CD4-positive, alpha-beta T cell treated with Interleukin-4 for 4 hours (primary cell): ENCODE results near the gene SELENOO.
A peak's percentile ranks its signal among the peaks of the same experiment; 100 is the strongest.
"Not testable (repeated sequence)": the region's sequence is repeated elsewhere in the genome, so short reads cannot be mapped to it uniquely, and the experiment has no call there.

Experiments used
- DNase-seq: peaks from one replicate; pipeline ENCODE4 v3.0.0-alpha.2; 2020

Gene SELENOO

GRCh38 chr22:50201191-50202129, 649 bp downstream of the SELENOO start:
- no peak for DNase-seq

DNA sequence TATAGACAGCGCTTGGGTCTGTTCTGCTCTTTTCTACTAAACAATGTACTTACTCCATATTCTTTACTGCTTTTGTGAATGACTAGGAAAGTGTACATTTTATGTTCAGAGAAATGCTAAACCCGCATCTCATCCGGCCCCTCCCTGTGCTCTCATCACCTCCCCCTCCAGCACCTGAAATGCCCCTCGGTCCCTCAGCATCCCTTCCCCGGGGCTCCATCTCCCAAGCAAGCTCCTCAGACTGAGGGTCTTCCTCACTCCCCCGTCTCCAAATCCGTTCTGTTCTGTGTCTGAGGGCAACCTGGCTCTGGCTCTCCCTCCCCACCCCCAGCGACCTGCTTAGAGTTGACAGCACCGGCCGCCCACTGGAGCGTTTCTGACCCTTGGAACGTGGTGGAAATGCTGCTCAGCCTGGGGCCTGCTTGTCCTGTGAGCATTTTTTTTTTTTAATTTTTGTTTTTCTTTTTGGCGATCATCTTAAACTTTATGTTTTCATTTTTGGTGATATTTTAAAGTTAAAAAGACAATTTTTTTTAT, 1.4 kb downstream of the SELENOO start:
- no peak for DNase-seq

DNA sequence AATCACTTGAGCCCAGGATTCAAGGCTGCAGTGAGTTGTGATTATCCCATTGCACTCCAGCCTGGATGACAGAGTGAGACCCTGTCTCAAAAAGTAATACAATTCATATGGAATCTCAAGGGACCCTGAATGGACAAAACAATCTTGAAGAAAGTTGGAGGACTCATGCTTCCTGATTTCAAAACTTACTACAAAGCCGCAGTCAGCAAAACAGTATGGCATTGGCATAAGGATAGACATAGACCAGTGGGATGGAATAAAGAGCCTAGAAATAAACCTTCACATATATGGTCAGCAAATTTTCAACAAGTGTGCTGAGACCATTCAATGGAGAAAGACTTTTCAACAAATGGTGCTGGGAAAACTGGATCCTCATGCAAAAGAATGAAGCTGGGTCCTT, 2.5 kb downstream of the SELENOO start:
- DNase-seq, result no peak

DNA sequence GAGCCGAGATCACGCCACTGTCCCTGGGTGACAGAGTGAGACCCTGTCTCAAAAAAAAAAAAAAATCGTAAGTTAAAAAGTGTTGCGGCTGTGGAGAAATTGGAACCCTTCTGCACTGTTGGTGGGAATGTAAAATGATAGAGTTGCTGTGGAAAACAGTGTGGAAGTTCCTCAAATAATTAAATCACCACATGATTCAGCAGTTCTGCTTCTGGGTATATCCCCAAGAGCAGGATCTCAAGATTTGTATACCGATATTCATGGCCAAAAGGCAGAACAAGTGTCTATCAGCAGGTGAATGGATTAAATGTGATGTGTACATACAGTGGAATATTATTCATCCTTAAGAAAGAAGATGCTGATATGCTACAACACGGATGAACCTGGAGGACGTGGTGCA, 3.8 kb downstream of the SELENOO start:
- no peak for DNase-seq

DNA sequence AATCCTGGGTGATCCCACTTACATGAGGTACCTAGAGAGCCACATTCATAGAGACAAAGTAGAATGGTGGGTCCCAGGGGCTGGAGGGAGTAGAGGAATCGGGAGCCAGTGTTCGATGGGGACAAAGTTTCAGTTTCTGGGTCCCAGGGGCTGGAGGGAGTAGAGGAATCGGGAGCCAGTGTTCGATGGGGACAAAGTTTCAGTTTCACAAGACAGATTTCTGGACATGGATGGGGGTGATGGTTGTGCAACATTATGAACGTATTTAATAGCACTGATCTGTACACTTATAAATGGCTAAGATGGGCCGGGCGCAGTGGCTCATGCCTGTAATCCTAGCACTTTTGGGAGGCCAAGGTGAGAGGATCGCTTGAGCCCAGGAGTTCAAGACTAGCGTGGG, 4.2 kb downstream of the SELENOO start:
- DNase-seq, result not testable (repeated sequence)

DNA sequence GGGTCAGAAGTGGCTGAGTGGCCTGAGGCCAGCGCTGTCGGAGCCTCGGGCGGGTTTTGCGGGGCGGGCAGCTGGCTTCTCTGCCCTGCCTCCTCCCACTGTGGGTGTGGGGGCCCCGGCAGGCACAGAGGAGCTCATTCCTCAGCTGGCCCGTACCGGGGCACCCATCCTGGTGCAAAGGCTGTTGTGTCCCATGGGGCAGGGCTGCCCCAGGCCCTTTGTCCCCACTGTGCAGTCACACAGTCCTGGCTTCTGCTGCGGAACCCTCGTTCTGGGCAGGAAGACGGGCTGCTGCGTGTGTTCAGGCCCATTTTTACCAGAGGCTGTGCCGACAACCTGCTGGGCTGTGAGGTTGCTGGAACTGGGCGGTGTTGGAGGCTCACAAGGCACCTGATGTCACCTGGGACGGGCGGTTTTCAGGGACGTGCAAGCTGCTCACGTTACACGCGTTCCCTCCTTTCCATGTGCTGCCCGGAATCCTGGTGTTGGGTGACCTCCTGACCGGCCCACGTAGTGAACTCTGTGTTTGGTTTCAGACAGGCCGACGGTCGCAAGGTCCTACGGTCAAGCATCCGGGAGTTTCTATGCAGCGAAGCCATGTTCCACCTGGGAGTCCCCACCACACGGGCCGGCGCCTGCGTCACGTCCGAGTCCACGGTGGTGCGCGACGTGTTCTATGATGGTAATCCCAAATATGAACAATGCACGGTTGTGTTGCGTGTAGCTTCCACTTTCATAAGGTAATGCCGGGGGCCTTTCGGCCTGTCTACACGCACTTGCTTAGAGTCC, 5.2 kb downstream of the SELENOO start:
- no peak for DNase-seq

- DNase-seq, result no peak
Observed at GRCh38 chr22:50206599-50206998, 5.8 kb downstream of the SELENOO start.

DNA sequence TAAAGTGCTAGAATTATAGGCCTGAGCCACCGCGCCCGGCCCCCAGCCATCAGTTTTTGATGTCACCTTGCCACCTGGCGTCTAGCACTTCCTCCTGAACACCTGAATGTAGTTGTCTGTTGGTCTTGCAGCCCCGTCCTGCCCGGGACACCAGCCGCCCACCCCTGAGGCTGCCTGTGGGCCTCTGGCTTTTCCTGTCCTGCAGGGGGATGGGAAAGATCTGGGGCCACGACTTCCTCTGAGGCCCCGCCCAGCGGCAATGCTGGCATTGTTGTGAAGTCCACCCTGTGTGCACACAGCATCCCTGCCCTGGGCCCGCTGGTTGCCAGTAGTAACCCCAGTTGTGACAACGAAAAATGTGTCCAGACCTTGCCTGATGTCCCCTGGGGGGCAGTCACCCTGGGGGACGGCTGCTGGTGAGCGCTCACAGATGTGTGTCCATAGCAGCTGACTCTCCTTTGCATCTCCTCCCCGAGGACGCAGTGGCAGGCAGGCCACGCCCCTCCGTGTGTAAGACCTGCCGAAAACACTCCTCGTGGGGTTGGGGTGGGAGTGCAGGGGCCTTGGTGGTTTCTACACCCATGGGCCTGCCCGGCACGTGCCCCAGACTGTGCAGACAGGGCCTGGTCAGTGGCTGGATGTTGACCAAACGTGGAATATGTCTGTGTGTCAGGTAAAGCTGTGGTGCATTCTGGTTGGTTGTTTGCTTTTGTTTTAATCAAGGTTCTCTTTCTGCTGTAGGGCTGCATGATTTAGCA, 6.8 kb downstream of the SELENOO start:
- DNase-seq, result no peak

DNA sequence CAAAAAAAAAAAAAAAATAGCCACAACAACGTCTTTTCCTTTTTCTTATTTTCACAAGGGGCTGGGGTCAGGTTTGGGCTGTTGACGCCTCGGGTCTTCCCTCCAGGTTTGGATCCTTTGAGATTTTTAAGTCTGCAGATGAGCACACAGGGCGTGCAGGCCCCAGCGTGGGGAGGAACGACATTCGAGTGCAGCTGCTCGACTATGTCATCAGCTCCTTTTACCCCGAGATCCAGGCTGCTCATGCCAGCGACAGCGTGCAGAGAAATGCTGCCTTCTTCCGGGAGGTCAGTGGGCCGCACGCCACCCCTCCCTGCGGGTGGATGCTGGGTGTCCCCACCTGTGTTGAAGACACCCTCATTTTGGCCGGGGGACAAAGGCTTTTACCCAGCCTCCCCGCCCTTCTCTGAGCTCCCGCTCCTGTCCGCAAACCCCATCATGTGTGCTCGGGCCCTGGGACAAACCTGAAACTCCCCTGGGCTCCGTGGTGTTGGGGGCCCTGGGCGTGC, 7.7 kb downstream of the SELENOO start:
- DNase-seq, result no peak

- DNase-seq, result no peak
Observed at GRCh38 chr22:50208939-50209892, 8.4 kb downstream of the SELENOO start.

DNA sequence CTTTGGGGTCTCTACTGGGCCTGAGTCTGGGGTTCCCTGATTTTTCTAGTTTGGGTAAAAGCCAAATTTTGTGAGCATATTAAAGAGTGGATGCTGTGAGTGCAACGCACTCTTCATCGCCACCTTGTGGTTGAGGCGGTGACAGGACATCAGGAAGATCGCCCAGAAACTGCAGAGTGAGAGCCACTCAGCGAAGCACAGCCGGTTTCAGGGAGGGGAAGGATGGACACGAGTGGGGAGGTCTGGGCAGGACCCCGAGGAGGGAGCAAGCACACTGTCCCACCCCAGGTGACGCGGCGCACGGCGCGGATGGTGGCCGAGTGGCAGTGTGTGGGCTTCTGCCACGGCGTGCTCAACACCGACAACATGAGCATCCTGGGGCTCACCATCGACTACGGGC, 9.1 kb downstream of the SELENOO start:
- DNase-seq, result peak; percentile 69

DNA sequence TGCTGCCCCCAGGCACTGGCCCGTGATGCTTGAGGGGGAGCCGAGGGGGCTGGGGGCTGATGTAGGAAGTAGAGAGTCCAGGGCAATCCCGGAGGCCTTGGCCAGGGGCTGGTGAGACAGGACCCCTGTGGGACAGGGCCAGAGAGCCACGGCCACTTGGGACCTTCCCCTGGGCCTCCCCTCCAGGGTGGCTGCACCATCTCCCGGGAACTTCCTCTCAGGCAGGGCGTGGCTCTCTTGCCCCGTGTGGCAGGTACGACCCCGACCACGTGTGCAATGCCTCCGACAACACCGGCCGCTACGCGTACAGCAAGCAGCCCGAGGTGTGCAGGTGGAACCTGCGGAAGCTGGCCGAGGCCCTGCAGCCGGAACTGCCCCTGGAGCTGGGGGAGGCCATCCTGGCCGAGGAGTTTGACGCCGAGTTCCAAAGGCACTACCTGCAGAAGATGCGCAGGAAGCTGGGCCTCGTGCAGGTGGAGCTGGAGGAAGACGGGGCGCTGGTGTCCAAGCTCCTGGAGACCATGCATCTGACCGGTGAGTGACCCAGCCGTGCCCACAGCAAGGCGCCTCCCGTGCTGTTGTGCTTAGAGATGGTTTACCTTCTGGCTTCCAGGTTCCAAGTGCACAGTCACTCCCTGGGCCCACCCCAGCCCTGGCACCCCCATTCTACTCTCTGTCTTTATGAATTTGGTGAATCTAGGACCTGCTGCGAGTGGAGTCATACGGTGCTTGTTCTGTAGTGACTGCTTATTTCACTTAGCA, 9.7 kb downstream of the SELENOO start:
- no peak for DNase-seq

- DNase-seq, result no peak
Observed at GRCh38 chr22:50211147-50211546, 10.3 kb downstream of the SELENOO start.

DNA sequence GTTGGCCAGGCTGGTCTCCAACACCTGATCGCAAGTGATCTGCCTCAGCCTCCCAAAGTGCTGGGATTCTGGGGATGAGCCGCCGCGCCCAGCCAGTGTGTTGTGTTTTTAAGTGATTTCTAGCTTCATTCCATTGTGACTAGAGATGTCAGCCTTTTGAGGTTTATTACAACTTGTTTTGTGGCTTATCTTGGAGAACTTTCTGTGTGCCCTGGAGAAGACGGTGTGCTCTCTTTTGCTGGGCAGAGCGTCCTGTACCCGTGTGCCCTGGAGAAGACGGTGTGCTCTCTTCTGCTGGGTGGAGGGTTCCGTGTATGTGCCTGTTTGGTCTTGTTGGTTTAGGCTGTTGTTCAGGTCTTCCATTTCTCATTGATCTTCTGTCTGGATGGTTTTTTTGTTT, 12.5 kb downstream of the SELENOO start:
- DNase-seq, result no peak

DNA sequence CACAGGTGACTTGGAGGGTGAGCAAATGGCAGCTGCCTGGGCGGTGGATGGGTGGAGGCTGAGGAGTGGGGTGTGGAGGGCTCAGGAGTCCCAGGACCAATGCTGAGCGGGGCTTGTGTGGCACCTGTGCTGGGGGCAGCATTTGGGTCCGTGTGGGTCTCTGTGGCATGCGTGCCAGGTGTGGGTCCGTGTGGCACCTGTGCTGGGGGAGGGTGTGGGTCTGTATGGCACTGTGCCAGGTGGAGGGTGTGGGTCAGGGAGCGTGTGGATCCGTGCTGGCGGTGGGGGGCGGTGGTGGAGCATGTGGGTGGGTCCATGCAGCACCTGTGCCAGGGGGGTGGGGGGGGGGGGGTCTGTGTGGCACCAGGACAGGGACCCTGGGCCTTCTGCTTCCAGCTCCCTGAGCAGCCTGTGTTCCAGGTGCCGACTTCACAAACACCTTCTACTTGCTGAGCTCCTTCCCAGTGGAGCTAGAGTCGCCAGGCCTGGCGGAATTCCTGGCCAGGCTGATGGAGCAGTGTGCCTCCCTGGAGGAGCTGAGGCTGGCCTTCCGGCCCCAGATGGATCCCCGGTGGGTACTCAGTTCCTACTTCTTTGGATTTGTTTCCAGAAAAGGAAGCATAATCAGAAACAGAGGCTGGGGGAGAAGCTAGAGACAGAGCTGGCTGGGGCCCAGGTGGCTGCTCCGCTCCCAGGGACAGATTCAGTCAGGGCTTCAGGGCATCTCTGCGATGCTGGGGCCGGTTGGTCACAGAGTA, 14.7 kb downstream of the SELENOO start:
- no peak for DNase-seq

- no peak for DNase-seq
Observed at GRCh38 chr22:50216055-50216683, 15.4 kb downstream of the SELENOO start.

GRCh38 chr22:50216684-50217520, 16.1 kb downstream of the SELENOO start:
- no peak for DNase-seq

- no peak for DNase-seq
Observed at GRCh38 chr22:50217543-50218152, 16.8 kb downstream of the SELENOO start.
